ENCODE results near the gene ELAPOR1. TPM values are rescaled to one million over a fixed set of nuclear protein-coding genes. Genes with fewer than 3 reads are reported as not detected.

ELAPOR1 gene
- total RNA-seq, 2 experiments from 2014 or later, result not detected

GRCh38 chr1:109083923-109084322, 30.0 kb upstream of the ELAPOR1 start:
- Histone ChIP-seq H3K9me2 (ENCODE audit: insufficient read depth, low read length) (no peaks in the 10 kb centered on the region), H3K4me1 (ENCODE audit: insufficient read depth, low read length, poor library complexity, severe bottlenecking) (peaks cover 1% of the 10 kb centered on the region), H2AFZ (ENCODE audit: low read length) (no peak overlapping the region), H3K9me3 (ENCODE audit: low read length) (no peaks in the 10 kb centered on the region), H4K20me1 (ENCODE audit: insufficient read depth, low read length) (no peaks in the 10 kb centered on the region), H3K79me2 (ENCODE audit: insufficient read depth, low read depth, low read length) (no peaks in the 10 kb centered on the region), H3K36me3 (ENCODE audit: insufficient read depth, low read length) (no peaks in the 10 kb centered on the region), H3K4me3 (ENCODE audit: low read depth, low read length, poor library complexity, severe bottlenecking) (no peak overlapping the region), H3K4me2 (ENCODE audit: low read length) (no peak overlapping the region), H3K27ac (ENCODE audit: low read depth, low read length, poor library complexity, severe bottlenecking) (no peak overlapping the region)
- intact Hi-C loops (cut with micrococcal nuclease; ENCODE audit: unreplicated experiment), result no loop called here
- ChIA-PET CTCF (ENCODE audit: unreplicated experiment) (no interaction called here), POLR2A (interaction anchor here (0.7 to 1.0 kb wide), 3 partner anchors 12 to 112 kb away, joined by 3 to 4 read pairs (median 3); no protein-coding TSS in a partner anchor)
- TF ChIP-seq CTCF (conservative IDR thresholded peaks at IDR 0.05; ENCODE audit: low read length), result no peak
- DNase-seq (ENCODE audit: low spot score), result no peak
- BruUV-seq (replicated peaks), result no TSS peak

- H3K9me3 ChIP-seq (ENCODE audit: low read length), result no peaks in the 10 kb centered on the region
- H3K4me1 ChIP-seq (ENCODE audit: insufficient read depth, low read length, poor library complexity, severe bottlenecking), result peaks cover 3% of the 10 kb centered on the region
- no peaks in the 10 kb centered on the region for H3K79me2 ChIP-seq (ENCODE audit: insufficient read depth, low read depth, low read length)
- H3K9me2 ChIP-seq (ENCODE audit: insufficient read depth, low read length), result no peaks in the 10 kb centered on the region
- no peak overlapping the region for H3K4me3 ChIP-seq (ENCODE audit: low read depth, low read length, poor library complexity, severe bottlenecking)
- CTCF ChIA-PET (ENCODE audit: unreplicated experiment), result no interaction called here
- no peaks in the 10 kb centered on the region for H4K20me1 ChIP-seq (ENCODE audit: insufficient read depth, low read length)
- POLR2A ChIA-PET, result interaction anchor here (0.7 to 1.0 kb wide), 3 partner anchors 9 to 132 kb away, joined by 3 to 4 read pairs (median 3); partner anchors contain the start of gene TAF13
- no peak overlapping the region for H3K4me2 ChIP-seq (ENCODE audit: low read length)
- H3K36me3 ChIP-seq (ENCODE audit: insufficient read depth, low read length), result no peaks in the 10 kb centered on the region
- DNase-seq (ENCODE audit: low spot score), result no peak
- no TSS peak for BruUV-seq (replicated peaks)
- H2AFZ ChIP-seq (ENCODE audit: low read length), result no peak overlapping the region
- TF ChIP-seq CTCF (conservative IDR thresholded peaks at IDR 0.05; ENCODE audit: low read length), result no peak
- no peak for TF ChIP-seq EZH2phosphoT487 (IDR thresholded peaks at IDR 0.05; ENCODE audit: borderline replicate concordance, low read depth, low read length)
- intact Hi-C loops (cut with micrococcal nuclease; ENCODE audit: unreplicated experiment), result no loop called here
- no peak overlapping the region for H3K27ac ChIP-seq (ENCODE audit: low read depth, low read length, poor library complexity, severe bottlenecking)
Measured at GRCh38 chr1:109084563-109085517, 29.1 kb upstream of the ELAPOR1 start.
